Measurements from ENCODE around the gene TMOD3.

DNA sequence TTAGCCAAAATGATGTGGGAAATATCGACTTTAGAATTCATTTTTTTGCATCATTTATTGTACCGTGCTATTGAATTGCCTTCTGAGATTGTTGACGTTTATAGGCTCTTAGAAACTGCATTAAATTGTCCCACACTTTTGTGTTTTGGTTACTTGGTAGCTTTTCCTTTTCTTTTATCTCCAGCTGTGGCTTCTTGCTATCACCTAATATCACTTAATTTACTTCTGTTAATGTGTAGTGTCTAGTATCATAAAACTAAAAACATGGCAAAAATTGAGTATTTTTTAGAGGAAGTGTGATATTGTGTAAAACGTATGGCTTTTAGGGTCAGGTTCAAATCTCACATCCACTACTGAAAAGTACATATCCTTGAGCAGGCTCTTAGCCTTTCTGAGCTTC, 11.2 kb downstream of the TMOD3 start:
- TF ChIP-seq, protein P1, sequence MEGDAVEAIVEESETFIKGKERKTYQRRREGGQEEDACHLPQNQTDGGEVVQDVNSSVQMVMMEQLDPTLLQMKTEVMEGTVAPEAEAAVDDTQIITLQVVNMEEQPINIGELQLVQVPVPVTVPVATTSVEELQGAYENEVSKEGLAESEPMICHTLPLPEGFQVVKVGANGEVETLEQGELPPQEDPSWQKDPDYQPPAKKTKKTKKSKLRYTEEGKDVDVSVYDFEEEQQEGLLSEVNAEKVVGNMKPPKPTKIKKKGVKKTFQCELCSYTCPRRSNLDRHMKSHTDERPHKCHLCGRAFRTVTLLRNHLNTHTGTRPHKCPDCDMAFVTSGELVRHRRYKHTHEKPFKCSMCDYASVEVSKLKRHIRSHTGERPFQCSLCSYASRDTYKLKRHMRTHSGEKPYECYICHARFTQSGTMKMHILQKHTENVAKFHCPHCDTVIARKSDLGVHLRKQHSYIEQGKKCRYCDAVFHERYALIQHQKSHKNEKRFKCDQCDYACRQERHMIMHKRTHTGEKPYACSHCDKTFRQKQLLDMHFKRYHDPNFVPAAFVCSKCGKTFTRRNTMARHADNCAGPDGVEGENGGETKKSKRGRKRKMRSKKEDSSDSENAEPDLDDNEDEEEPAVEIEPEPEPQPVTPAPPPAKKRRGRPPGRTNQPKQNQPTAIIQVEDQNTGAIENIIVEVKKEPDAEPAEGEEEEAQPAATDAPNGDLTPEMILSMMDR (conservative IDR thresholded peaks at IDR 0.05 in 1 of 2, IDR thresholded peaks at IDR 0.05 in 1 of 2; ENCODE audit: extremely low read depth in 1 of 2, insufficient read depth in 1 of 2, low read depth in 1 of 2, low read length in 2 of 2) = no peak
- TF ChIP-seq EZH2 (IDR thresholded peaks at IDR 0.05; ENCODE audit: borderline replicate concordance, low read length) = no peak

All from mammary epithelial cell (primary cell).